NB4 (cell line): ENCODE results near the gene IFNA5.

ENCODE experiments used
- MAX ChIP-seq: IDR thresholded peaks from 2 replicates; pipeline ENCODE4 v1.6.1; 2011; ENCODE audit warnings: low read depth, low read length
- POLR2A ChIP-seq: IDR thresholded peaks from 2 replicates; pipeline ENCODE4 v1.6.1; 2011; ENCODE audit warnings: mild to moderate bottlenecking; ENCODE audit not compliant: insufficient read length; ENCODE audit errors: extremely low read depth
- TF ChIP-seq, protein P1 (sequence below): IDR thresholded peaks from one replicate; pipeline ENCODE4 v1.5.1; 2012; ENCODE audit warnings: low read depth, low read length

- TF ChIP-seq POLR2A (no peak), MAX (no peak)
- TF ChIP-seq, protein P1, sequence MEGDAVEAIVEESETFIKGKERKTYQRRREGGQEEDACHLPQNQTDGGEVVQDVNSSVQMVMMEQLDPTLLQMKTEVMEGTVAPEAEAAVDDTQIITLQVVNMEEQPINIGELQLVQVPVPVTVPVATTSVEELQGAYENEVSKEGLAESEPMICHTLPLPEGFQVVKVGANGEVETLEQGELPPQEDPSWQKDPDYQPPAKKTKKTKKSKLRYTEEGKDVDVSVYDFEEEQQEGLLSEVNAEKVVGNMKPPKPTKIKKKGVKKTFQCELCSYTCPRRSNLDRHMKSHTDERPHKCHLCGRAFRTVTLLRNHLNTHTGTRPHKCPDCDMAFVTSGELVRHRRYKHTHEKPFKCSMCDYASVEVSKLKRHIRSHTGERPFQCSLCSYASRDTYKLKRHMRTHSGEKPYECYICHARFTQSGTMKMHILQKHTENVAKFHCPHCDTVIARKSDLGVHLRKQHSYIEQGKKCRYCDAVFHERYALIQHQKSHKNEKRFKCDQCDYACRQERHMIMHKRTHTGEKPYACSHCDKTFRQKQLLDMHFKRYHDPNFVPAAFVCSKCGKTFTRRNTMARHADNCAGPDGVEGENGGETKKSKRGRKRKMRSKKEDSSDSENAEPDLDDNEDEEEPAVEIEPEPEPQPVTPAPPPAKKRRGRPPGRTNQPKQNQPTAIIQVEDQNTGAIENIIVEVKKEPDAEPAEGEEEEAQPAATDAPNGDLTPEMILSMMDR: no peak
Observed at GRCh38 chr9:21268347-21268657, 36.8 kb downstream of the IFNA5 start.
